ENCODE data around the gene C1orf50.

C1orf50 gene

DNA sequence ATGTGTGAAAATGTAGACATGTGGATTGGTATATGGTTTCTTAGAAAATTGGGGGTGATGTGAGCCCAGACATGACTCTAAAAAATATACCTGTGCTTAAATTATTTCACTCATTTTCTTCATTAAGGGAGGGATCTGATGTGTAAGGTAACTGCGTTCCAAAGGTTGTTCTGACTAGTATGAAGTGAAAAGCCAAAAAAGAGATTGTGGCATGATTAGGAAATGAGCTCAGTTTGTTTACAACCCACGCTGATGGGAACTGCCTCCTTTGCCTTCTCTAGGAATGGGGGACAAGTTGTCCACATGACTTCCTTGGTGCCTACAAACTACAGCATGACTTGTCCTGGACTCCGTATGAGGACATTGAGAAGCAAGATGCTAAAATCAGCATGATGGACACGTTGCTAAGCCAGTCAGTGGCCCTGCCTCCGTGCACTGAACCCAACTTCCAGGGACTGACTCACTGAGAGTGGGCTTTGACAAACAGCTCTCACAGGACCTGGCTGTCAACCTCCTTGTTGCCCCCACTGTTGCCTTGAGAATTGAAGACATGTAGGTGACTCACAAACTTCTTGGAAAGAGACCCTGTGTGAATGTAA is 8.0 kb downstream of the C1orf50 start:
- CTCF ChIA-PET, result interaction anchor here (0.6 to 2.2 kb wide), 2 partner anchors 298 to 1237 kb away, joined by 4 to 10 read pairs; no protein-coding TSS in a partner anchor
- POLR2A ChIA-PET, result interaction anchor here (0.6 kb wide), 1 partner anchor 218 kb away, joined by 8 read pairs; no protein-coding TSS in a partner anchor

DNA sequence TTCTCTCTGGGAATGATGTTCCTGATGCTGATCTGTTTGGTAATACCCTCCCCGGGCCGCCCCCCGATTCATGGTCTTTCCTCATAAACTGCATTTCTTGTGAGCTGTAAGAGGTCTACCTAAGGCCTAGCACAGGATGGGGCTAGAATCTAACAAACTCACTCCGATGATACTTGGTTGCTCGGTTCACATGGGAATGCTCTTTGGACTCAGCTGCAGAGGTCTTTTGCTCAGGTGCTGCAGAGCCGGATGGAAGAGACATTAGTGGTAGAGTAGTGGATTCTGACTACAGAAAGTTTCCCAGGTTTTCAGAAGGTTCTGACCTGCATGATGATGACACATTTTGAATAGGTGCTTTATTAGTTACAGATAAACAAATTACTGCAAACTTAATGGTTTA is 9.5 kb downstream of the C1orf50 start:
- CTCF ChIA-PET, result interaction anchor here (0.5 to 5.0 kb wide), 8 partner anchors 9 to 438 kb away, joined by 3 to 79 read pairs (median 10); partner anchors contain the start of genes C1orf50 and P3H1
- Histone ChIP-seq H3K9me3 (ENCODE audit: control insufficient read depth, insufficient read depth, low read depth, low read length) (no peaks in the 10 kb centered on the region), H3K36me3 (ENCODE audit: control insufficient read depth in 2 of 2, insufficient read depth in 1 of 2, low read length in 2 of 2) (peaks cover 20 to 84% of the 10 kb centered on the region in 2 experiments; a peak in 2 of 3 replicates), H3K4me1 (ENCODE audit: control insufficient read depth, insufficient read depth, low read length) (no peaks in the 10 kb centered on the region), H3K27ac (ENCODE audit: extremely low read depth, low read depth, low read length) (no peak overlapping the region), H3K4me3 (ENCODE audit: low read depth, low read length) (no peak overlapping the region)
- POLR2A ChIA-PET, result interaction anchor here (1.9 kb wide), 1 partner anchor 9 kb away, joined by 13 read pairs; the partner anchor contains the start of genes C1orf50 and P3H1
- no peak for TF ChIP-seq ZNF335 (tag by site-specific recombination; conservative IDR thresholded peaks at IDR 0.05)
- no peak for TF ChIP-seq ZBTB7A (tag by site-specific recombination; IDR thresholded peaks at IDR 0.05; ENCODE audit: low read depth)
- TF ChIP-seq ZNF274 (IDR thresholded peaks at IDR 0.05; ENCODE audit: low read length), result no peak
- TF ChIP-seq ZNF274 (tag by site-specific recombination; IDR thresholded peaks at IDR 0.05; ENCODE audit: borderline replicate concordance), result no peak
- TF ChIP-seq PRDM1 (tag by site-specific recombination; IDR thresholded peaks at IDR 0.05), result no peak
- no peak for TF ChIP-seq ZNF202 (tag by site-specific recombination; IDR thresholded peaks at IDR 0.05; ENCODE audit: borderline replicate concordance)

More for the DNA sequence above, 8.0 kb downstream of the C1orf50 start:
- Histone ChIP-seq H3K27ac (ENCODE audit: extremely low read depth, low read depth, low read length) (no peak overlapping the region), H3K36me3 (ENCODE audit: control insufficient read depth in 2 of 2, insufficient read depth in 1 of 2, low read length in 2 of 2) (peaks cover 20 to 73% of the 10 kb centered on the region in 2 experiments; a peak in 2 of 3 replicates), H3K4me1 (ENCODE audit: control insufficient read depth, insufficient read depth, low read length) (no peaks in the 10 kb centered on the region), H3K4me3 (ENCODE audit: low read depth, low read length) (no peak overlapping the region), H3K9me3 (ENCODE audit: control insufficient read depth, insufficient read depth, low read depth, low read length) (no peaks in the 10 kb centered on the region)
- TF ChIP-seq ZNF416 (tag by site-specific recombination; IDR thresholded peaks at IDR 0.05) (no peak), ZNF211 (tag by site-specific recombination; IDR thresholded peaks at IDR 0.05; ENCODE audit: low read depth) (no peak), ZNF16 (tag by site-specific recombination; IDR thresholded peaks at IDR 0.05; ENCODE audit: low read depth) (no peak), ZNF157 (tag by site-specific recombination; IDR thresholded peaks at IDR 0.05) (no peak), PRDM1 (tag by site-specific recombination; IDR thresholded peaks at IDR 0.05) (no peak)
- TF ChIP-seq, protein P1, sequence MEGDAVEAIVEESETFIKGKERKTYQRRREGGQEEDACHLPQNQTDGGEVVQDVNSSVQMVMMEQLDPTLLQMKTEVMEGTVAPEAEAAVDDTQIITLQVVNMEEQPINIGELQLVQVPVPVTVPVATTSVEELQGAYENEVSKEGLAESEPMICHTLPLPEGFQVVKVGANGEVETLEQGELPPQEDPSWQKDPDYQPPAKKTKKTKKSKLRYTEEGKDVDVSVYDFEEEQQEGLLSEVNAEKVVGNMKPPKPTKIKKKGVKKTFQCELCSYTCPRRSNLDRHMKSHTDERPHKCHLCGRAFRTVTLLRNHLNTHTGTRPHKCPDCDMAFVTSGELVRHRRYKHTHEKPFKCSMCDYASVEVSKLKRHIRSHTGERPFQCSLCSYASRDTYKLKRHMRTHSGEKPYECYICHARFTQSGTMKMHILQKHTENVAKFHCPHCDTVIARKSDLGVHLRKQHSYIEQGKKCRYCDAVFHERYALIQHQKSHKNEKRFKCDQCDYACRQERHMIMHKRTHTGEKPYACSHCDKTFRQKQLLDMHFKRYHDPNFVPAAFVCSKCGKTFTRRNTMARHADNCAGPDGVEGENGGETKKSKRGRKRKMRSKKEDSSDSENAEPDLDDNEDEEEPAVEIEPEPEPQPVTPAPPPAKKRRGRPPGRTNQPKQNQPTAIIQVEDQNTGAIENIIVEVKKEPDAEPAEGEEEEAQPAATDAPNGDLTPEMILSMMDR (tag by site-specific recombination; IDR thresholded peaks at IDR 0.05), result no peak
- TF ChIP-seq, protein P2, sequence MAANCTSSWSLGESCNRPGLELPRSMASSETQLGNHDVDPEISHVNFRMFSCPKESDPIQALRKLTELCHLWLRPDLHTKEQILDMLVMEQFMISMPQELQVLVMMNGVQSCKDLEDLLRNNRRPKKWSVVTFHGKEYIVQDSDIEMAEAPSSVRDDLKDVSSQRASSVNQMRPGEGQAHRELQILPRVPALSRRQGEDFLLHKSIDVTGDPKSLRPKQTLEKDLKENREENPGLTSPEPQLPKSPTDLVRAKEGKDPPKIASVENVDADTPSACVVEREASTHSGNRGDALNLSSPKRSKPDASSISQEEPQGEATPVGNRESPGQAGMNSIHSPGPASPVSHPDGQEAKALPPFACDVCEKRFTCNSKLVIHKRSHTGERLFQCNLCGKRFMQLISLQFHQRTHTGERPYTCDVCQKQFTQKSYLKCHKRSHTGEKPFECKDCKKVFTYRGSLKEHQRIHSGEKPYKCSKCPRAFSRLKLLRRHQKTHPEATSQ (tag by site-specific recombination; IDR thresholded peaks at IDR 0.05), result no peak
- TF ChIP-seq, protein P3, sequence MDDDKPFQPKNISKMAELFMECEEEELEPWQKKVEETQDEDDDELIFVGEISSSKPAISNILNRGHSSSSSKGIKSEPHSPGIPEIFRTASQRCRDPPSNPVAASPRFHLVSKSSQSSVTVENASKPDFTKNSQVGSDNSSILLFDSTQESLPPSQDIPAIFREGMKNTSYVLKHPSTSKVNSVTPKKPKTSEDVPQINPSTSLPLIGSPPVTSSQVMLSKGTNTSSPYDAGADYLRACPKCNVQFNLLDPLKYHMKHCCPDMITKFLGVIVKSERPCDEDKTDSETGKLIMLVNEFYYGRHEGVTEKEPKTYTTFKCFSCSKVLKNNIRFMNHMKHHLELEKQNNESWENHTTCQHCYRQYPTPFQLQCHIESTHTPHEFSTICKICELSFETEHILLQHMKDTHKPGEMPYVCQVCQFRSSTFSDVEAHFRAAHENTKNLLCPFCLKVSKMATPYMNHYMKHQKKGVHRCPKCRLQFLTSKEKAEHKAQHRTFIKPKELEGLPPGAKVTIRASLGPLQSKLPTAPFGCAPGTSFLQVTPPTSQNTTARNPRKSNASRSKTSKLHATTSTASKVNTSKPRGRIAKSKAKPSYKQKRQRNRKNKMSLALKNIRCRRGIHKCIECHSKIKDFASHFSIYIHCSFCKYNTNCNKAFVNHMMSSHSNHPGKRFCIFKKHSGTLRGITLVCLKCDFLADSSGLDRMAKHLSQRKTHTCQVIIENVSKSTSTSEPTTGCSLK (tag by site-specific recombination; IDR thresholded peaks at IDR 0.05), result no peak

DNA sequence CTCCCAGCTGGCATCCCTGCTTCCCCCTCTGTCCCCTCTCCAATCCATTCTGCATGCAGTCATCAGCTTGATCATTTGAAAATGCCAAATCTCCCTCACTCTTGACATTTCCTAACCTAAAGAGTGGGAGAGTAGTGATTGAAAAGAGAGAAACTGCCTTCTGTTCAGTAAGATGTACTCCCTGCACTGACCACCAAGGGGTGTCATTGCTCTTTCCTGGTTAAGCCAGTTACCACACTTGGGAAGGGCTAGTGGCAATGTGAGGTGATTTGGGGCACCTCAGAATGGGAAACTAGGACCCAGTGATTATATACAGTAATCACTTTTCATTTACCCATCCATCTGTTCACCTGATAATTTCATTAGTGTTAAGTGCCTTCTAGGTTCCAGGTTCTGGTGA is 10.8 kb downstream of the C1orf50 start:
- ChIA-PET POLR2A (interaction anchor here (1.4 kb wide), 1 partner anchor 11 kb away, joined by 6 read pairs; the partner anchor contains the start of genes C1orf50 and P3H1), CTCF (interaction anchor here (0.6 to 5.0 kb wide), 22 partner anchors 10 to 298 kb away, joined by 3 to 79 read pairs (median 6); partner anchors contain the start of genes C1orf50 and P3H1)
- peaks cover 11 to 93% of the 10 kb centered on the region in 2 experiments; a peak in 2 of 3 replicates for H3K36me3 ChIP-seq (ENCODE audit: control insufficient read depth in 2 of 2, insufficient read depth in 1 of 2, low read length in 2 of 2)
- H3K4me1 ChIP-seq (ENCODE audit: control insufficient read depth, insufficient read depth, low read length), result no peaks in the 10 kb centered on the region
- no peak overlapping the region for H3K27ac ChIP-seq (ENCODE audit: extremely low read depth, low read depth, low read length)
- H3K9me3 ChIP-seq (ENCODE audit: control insufficient read depth, insufficient read depth, low read depth, low read length), result no peaks in the 10 kb centered on the region
- H3K4me3 ChIP-seq (ENCODE audit: low read depth, low read length), result no peak overlapping the region
- peak; percentile 62 for TF ChIP-seq ZNF654 (tag by site-specific recombination; IDR thresholded peaks at IDR 0.05; ENCODE audit: low read depth)
- TF ChIP-seq ZNF626 (tag by site-specific recombination; IDR thresholded peaks at IDR 0.05), result no peak
- TF ChIP-seq ZNF596 (tag by site-specific recombination; IDR thresholded peaks at IDR 0.05), result no peak
- TF ChIP-seq ZNF792 (tag by site-specific recombination; IDR thresholded peaks at IDR 0.05), result no peak
- TF ChIP-seq YY2 (tag by site-specific recombination; IDR thresholded peaks at IDR 0.05), result no peak
- no peak for TF ChIP-seq GFI1B (tag by site-specific recombination; IDR thresholded peaks at IDR 0.05)
- TF ChIP-seq ZNF391 (tag by site-specific recombination; IDR thresholded peaks at IDR 0.05; ENCODE audit: borderline replicate concordance, low read depth), result no peak
- no peak for TF ChIP-seq KLF7 (tag by site-specific recombination; IDR thresholded peaks at IDR 0.05; ENCODE audit: borderline replicate concordance)
- TF ChIP-seq ZIC2 (tag by site-specific recombination; IDR thresholded peaks at IDR 0.05), result no peak
- TF ChIP-seq, protein P4, sequence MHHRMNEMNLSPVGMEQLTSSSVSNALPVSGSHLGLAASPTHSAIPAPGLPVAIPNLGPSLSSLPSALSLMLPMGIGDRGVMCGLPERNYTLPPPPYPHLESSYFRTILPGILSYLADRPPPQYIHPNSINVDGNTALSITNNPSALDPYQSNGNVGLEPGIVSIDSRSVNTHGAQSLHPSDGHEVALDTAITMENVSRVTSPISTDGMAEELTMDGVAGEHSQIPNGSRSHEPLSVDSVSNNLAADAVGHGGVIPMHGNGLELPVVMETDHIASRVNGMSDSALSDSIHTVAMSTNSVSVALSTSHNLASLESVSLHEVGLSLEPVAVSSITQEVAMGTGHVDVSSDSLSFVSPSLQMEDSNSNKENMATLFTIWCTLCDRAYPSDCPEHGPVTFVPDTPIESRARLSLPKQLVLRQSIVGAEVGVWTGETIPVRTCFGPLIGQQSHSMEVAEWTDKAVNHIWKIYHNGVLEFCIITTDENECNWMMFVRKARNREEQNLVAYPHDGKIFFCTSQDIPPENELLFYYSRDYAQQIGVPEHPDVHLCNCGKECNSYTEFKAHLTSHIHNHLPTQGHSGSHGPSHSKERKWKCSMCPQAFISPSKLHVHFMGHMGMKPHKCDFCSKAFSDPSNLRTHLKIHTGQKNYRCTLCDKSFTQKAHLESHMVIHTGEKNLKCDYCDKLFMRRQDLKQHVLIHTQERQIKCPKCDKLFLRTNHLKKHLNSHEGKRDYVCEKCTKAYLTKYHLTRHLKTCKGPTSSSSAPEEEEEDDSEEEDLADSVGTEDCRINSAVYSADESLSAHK (tag by site-specific recombination; IDR thresholded peaks at IDR 0.05), result peak; percentile 44; the same call in 1 of the 2 replicates
